B cell (primary cell): ENCODE measurements around the gene ARMC9.

Source experiments
- CTCF ChIP-seq: fragments of 200-600 bp; IDR thresholded peaks from one replicate; pipeline ENCODE4 v1.8.0; 2022; ENCODE audit warnings: antibody characterized with exemption, mild to moderate bottlenecking
- EZH2 ChIP-seq: IDR thresholded peaks from 2 replicates; pipeline ENCODE4 v1.6.1; 2012; ENCODE audit warnings: borderline replicate concordance, low read depth, mild to moderate bottlenecking, moderate library complexity, low read length; ENCODE audit not compliant: insufficient read depth, poor library complexity, severe bottlenecking

DNA sequence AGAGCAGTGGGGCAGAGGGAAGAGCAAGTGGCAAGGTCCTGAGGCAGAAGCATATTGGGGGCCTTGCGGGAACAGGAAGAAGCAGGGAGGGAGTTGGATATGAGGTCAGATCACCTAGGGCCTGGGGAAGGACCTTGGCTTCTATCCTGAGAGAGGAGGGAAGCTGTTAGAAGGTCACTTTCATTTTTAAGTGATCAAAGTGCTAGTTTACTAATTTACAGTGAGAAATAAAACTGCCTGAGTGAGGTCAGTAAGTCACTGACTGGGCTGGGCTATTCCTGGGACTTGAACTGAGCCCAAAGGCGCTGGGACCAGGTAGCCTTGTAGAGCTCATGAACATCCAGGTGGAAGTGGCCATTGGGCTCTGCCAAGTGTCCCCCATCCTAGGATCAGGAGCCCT, 120.5 kb downstream of the ARMC9 start:
- no peak for TF ChIP-seq CTCF
- TF ChIP-seq EZH2, result no peak
